Measurements from ENCODE around the gene MTCH1.

DNA sequence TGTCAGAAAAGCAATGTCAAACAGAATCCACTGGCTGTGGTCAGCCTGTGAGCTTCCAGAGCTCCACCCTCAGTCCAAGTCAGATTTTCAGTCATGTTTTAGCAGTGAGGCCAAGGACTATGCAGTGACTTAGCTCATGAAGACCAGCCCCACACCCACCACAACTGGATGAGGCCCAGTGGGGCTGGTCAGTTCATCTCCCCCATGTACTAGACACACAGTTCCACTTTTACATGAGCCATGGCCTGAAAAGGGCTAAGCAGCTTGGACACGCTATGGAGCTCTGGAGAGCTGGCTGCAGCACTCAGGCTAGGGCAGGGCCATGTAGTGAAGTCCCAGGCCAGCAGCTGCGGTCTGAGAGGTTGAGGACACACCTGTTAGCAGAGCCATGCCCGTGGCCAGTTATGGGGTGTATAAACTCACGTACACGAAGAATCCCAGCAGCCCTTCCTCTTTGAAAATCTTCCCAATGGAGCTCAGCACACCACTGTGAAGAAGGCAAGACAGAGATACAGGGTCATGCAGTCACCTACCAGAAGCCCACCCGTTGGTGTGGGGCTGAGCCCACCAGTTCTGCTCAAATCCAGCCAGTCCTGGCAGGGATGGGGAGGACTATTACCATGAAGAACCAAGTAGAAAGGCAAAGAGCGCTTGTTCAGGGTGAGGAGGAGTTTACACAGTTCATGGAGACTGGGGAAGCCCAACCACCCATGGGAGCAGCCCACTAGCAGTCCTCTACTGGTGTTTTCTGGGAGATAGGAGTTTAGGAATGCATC is 10.6 kb downstream of the MTCH1 start:
- TF ChIP-seq, protein P1, sequence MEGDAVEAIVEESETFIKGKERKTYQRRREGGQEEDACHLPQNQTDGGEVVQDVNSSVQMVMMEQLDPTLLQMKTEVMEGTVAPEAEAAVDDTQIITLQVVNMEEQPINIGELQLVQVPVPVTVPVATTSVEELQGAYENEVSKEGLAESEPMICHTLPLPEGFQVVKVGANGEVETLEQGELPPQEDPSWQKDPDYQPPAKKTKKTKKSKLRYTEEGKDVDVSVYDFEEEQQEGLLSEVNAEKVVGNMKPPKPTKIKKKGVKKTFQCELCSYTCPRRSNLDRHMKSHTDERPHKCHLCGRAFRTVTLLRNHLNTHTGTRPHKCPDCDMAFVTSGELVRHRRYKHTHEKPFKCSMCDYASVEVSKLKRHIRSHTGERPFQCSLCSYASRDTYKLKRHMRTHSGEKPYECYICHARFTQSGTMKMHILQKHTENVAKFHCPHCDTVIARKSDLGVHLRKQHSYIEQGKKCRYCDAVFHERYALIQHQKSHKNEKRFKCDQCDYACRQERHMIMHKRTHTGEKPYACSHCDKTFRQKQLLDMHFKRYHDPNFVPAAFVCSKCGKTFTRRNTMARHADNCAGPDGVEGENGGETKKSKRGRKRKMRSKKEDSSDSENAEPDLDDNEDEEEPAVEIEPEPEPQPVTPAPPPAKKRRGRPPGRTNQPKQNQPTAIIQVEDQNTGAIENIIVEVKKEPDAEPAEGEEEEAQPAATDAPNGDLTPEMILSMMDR (IDR thresholded peaks at IDR 0.05) = no peak
- no peak for TF ChIP-seq EZH2 (IDR thresholded peaks at IDR 0.05; ENCODE audit: borderline replicate concordance, insufficient read depth, low read depth, low read length, poor library complexity, severe bottlenecking)
